Brain pericyte (primary cell): ENCODE measurements around the gene IGF2BP2.
"Not testable (repeated sequence)": the region's sequence is repeated elsewhere in the genome, so short reads cannot be mapped to it uniquely, and the experiment has no call there.

Experiments
- DNase-seq: peaks from one replicate; pipeline ENCODE4 v3.0.0-alpha.2; 2012; ENCODE audit warnings: low read depth, low spot score

Gene IGF2BP2

DNA sequence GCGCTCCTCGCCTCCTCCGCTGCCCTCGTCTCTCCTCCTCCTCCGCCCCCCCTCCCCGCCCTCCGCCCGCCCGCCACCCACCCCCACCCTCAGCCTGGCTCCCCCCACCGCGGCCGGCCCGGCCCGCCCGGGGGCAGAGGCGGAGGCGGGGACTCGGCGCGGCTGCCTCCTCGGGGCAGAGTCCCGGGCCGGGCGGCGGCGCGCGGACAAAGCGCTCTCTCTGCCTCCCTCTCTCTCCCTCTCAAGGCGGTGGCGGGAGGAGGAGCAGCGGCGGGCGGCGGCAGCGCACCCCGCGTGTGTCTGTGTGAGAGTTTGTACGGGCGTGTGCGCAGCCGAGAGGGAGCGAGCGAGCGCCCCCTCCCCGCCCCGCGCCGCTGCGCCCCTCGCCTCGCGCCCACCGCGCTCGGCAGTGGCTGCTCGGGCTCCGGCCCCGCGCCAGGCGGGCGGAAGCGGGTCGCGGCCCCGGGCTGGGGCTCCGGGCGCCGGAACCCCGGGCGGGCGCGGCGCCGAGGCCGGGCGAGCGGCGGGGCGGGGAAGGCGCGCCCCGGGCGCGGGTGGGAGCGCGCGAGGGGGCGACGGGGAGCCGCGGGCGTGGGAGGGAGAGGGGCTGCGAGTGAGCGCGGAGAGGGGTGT lies at the start of gene IGF2BP2:
IGF2BP2 (minus strand) TSS at position 37 of the 633 bp plus-strand sequence. CDS start 82 bp downstream, outside the sequence.
- DNase-seq = no peak

- no peak for DNase-seq
These were observed 49.3 kb upstream of the IGF2BP2 start for GRCh38 chr3:185874119-185874518.

DNA sequence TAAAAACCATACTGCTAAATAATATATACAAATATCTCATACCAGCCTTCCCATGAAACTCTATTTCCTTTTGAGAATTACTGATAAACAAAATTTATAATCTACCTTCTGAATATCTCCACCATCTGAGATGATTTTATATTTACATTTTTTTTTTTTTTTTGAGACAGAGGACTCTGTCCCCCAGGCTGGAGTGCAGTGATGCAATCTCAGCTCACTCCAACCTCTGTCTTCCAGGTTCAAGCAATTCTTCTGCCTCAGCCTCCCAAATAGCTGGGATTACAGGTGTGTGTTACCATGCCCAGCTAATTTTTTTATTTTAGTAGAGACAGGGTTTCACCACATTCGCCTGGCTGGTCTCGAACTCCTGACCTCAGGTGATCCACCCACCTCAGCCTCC lies 42.8 kb upstream of the IGF2BP2 start:
- no peak for DNase-seq

GRCh38 chr3:185866995-185867394 lies 42.2 kb upstream of the IGF2BP2 start:
- no peak for DNase-seq

DNA sequence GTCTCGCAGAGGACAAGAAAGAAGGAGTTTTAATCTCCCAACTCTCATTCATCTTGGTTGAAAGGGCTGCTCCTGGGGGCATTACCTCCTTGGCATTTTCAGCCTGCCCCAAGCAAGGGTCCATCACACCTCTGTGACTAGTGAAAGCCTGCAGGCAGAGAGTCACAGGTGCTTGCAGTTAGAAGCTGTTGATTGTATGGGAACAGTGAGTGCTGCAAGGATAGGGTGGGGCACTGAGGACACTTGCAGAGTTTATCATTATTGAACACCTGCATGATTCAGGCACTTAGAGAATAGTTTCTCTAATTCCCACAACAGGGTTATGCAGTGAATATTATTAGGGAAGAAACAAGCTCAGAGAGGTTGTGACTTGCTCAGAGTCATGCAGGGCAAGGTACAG lies 41.7 kb upstream of the IGF2BP2 start:
- DNase-seq = no peak

DNA sequence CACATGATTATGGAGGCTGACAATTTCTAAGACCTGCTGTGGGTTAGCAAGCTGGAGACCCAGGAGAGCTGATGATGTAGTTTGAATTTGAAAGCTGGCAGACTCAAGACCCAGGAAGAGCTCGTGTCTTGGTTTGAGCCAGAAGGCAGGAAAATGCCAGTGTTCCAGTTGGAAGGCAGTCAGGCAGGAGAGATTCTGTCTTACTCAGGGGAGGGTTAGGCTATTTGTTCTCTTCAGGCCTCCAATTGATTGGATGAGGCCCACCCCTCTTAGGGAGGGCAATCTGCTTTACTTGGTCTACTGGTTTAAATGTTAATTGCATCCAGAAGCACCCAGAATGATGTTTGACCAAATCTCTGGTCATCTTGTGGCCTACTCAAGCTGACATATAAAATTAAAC lies 40.4 kb upstream of the IGF2BP2 start:
- DNase-seq = no peak

- no peak for DNase-seq
These were observed 39.9 kb upstream of the IGF2BP2 start for GRCh38 chr3:185864767-185865166.

DNA sequence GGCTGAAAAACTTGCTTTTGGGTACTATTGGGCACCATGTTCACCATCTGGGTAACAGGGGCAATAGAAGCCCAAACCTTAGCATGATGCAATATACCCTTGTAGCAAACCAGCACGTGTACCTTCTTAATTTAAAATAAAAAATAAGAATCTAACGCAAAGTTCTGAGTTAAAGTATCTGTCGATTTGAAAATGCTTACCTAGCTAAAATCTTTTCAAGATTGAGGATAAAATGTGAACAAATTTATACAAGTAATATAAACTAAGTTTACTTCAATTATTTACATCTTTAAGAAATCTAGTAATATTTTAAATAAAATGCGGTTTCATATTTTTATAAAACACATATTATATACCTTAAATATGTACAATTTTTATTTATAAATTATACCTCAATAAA lies 38.1 kb upstream of the IGF2BP2 start:
- no peak for DNase-seq

DNA sequence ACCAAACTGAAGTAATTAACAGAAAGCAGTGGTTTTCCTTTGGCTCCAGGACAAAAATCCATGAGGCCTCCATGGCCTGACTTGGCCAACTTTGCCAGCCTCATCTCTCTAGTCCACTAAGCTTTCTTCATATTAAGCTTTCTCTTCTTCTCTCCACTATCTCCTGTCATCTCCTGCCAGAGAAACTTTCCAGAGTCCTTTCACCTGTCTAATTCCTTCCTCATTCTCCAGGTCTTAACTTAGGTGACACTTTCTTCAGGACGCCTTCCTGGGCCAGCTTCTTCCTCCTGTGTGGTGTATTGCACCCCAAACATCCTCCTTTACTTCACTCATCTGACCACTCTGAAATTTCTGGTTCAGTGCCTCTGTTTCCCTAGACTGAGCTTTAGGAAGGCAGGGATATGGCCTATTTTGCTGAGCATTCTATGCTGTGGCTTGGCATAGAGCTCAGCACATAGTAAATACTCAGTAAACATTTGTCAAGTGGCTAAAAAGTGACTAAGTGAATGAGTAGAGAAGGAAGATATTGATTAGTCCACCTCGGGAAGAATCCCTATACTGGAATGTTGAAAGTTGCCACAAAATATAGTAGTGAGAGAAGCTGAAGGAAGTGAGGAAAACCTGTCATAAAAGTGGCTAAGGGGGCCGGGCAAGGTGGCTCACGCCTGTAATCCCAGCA lies 34.6 kb upstream of the IGF2BP2 start:
- DNase-seq = no peak

DNA sequence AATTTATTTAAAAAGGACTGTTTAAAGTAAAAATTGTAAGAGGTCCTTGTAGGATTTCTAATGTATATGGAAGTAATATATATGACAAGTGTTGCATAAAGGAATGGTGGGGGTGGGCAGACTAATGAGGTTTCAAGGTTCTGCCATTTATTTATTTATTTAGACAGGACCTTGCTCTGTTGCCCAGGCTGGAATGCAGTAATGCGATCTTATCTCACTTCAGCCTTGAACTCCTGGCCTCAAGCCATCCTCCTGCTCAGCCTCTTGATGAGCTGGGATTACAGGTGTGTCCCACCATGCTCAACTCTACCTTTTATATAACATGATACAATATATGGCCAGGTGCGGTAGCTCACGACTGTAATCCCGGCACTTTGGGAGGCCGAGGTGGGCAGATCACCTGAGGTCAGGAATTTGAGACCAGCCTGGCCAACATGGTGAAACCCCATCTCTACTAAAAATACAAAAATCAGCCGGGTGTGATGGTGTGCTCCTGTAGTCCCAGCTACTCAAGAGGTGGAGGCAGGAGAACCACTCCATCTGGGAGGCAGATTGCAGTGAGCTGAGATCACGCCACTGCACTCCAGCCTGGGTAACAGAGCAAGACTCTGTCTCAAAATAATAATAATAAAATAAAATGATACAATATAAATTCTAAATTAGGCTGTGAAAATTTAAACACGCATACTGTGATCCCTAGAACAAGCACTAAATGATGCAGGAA lies 33.8 kb upstream of the IGF2BP2 start:
- DNase-seq = no peak

DNA sequence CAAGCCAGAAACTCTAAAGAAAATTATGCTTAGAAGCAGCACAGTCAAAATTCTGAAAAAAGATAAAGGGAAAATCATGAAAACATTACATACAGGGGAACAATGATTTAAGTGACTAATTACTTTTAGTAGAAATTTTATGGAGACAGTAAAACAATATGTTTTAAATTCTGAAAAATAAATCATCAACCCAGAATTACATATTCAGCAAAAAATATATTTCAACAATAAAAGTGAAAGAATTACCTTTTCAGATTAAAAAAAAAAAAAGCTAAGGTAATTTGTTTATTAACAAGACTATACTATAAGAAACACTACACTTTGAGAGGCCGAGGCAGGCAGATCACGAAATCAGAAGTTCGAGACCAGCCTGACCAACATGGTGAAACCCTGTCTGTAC lies 32.4 kb upstream of the IGF2BP2 start:
- no peak for DNase-seq

DNA sequence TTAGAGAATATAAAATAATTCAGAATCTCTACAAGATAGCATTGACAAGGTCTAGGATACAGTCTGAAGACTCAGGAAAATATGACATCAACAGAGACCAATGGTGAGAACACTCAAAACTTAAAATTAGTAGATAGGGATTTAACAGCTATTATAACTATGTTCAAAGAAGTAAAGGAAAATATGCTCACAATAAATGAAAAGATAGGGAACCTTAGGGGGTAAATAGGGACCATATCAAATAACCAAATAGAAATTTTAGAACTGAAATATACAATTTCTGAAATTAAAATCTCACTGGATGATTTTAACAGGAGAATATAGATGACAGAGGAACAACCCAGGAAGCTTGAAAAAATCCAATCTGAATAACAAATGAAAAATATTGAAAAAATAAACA lies 31.8 kb upstream of the IGF2BP2 start:
- DNase-seq = no peak

DNA sequence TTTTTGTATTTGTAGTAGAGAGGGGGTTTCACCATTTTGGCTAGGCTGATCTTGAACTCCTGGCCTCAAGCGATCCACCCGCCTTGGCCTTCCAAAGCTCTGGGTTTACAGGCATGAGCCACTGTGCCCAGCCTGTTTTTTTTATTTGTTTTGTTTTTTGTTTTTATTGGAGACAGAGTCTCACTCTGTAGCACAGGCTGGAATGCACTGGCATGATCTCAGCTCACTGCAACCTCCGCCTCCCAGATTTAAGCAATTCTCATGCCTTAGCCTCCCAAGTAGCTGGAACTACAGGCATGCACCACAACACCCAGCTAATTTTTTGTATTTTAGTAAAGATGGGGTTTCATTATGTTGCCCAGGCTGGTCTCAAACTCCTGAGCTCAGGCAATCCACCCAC lies 28.9 kb upstream of the IGF2BP2 start:
- not testable (repeated sequence) for DNase-seq

GRCh38 chr3:185852635-185853034 lies 27.8 kb upstream of the IGF2BP2 start:
- DNase-seq = peak; percentile 12

GRCh38 chr3:185851959-185852358 lies 27.1 kb upstream of the IGF2BP2 start:
- DNase-seq = no peak

DNA sequence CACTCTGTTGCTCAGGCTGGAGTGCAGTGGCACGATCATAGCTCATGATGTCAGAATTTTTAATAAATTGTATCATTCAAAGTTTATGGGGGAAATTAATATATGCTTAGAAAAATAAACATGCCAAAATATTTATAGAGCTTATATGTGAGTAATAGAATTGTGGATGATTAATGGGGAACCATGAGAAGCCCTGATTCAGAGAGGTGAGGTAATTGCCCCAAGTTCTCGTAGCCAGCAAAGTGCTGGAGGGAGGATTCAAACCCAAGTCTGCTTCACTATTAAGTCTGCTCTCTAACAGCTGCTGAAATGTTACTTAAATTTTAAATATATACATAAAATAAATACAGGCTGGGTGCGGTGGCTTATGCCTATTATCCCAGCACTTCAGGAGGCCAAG lies 26.2 kb upstream of the IGF2BP2 start:
- DNase-seq = no peak

- no peak for DNase-seq
These were observed 22.7 kb upstream of the IGF2BP2 start for GRCh38 chr3:185847506-185847905.

DNA sequence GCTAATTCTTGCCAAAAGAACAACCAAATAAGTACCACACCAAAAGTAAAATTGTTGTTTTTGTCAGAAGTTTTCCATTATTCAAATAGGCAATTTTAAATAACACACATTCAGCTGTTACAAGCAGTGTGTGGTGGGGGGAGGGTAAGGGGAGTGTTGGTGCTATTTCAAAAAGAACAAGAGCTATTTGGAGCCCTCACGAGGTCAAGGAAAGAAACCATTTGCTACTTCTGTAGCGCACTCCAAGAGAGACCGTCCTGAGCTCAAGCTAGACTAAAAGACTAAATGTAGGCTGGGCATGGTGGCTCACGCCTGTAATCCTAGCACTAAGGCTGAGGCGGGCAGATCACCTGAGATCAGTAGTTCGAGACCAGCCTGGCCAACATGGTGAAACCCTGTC lies 21.2 kb upstream of the IGF2BP2 start:
- DNase-seq = no peak

- DNase-seq = no peak
These were observed 19.2 kb upstream of the IGF2BP2 start for GRCh38 chr3:185844051-185844450.

DNA sequence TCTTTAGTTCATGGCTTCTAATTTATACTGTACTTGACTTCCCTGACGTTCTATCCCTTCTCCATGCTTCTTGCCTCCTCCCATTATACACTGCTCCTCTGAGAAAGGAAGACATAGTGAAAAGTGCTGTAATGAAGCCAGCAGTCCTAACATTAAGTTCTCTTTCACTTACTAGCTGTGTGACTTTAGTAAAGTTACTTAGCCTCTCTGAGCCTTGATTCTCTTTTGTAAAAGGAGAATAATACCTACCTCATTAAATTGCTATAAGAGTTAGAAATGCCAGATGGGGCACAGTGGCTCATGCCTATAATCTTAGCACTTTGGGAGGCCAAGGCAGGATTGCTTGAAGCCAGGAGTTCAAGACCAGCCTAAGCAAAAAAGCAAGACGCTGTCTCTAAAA lies 18.8 kb upstream of the IGF2BP2 start:
- no peak for DNase-seq

DNA sequence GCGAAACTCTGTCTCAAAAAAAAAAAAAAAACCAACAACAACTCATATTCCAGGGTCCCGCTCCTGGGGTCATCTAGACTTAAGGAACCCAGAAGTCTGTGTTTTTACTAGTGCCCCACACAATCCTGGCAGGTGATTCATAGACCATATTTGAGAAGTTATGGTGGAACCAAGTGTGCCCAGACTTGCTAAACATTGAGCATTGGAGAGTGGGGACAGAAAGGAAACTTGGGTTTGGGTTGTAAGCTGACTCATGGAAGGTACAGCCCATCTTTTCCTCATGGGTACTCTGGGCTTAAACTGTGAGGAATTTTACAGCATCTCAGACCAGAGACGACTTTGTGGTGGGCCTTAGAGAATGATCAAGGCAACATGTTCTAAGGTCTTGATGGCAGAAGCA lies 18.3 kb upstream of the IGF2BP2 start:
- no peak for DNase-seq

DNA sequence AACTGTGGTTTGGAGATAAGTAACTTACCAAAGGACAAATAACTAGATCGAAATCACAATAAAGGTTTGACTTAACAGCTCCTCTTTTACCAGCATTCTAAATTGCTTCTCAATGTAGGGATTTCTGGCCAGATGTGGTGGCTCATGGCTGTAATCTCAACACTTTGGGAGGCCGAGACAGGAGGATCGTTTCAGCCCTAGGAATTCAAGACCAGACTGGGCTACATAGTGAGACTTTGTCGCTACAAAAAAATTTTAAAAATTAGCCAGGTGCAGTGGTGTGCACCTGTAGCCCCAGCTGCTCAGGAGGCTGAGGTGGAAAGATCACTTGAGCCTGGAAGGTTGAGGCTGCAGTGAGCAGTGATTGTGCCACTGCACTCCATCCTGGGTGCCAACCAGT lies 17.4 kb upstream of the IGF2BP2 start:
- DNase-seq = no peak

DNA sequence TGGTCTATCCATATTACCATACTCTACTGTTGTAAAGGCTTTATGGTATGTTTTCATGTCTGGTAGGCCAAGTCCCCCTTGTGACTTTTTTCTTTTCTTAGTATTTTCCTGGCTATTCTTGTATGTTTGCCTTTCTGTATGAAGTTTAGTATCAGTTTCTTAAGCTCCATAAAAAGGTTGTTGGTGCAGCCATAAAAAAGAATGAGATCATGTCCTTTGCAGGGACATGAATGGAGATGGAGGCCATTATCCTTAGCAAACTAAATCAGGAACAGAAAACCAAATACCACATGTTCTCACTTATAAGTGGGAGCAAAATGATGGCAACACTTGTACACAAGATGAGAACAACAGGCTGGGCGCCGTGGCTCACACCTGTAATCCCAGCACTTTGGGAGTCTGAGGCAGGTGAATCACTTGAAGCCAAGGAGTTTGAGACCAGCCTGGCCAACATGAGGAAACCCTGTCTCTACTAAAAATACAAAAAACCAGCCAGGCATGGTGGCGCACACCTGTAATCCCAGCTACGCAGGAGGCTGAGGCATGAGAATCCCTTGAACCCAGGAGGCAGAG lies 13.7 kb upstream of the IGF2BP2 start:
- not testable (repeated sequence) for DNase-seq
